RKO (cell line): Measurements from ENCODE around the gene TRIM74.
"Not testable (repeated sequence)": the region's sequence is repeated elsewhere in the genome, so short reads cannot be mapped to it uniquely, and the experiment has no call there.

ENCODE experiments used
- DNase-seq: peaks from one replicate; pipeline ENCODE4 v3.0.0-alpha.2; 2016; ENCODE audit warnings: low spot score

The TRIM74 gene

GRCh38 chr7:72968980-72969516 is at the start of gene TRIM74:
Gene TRIM74, minus strand, starts transcription at chr7:72969466. Its CDS starts 3,309 bp downstream, at chr7:72966157.
- DNase-seq, result not testable (repeated sequence)

GRCh38 chr7:73006491-73006890 is 37.2 kb upstream of the TRIM74 start:
- DNase-seq, result peak; percentile 0

- peak; percentile 76 for DNase-seq
Measured at GRCh38 chr7:73005693-73006447, 36.6 kb upstream of the TRIM74 start.

- DNase-seq, result not testable (repeated sequence)
Measured at GRCh38 chr7:73005356-73005692, 36.1 kb upstream of the TRIM74 start.

GRCh38 chr7:72997887-72998468 is 28.7 kb upstream of the TRIM74 start:
- not testable (repeated sequence) for DNase-seq

- DNase-seq, result not testable (repeated sequence)
Measured at GRCh38 chr7:72997447-72997846, 28.2 kb upstream of the TRIM74 start.

- not testable (repeated sequence) for DNase-seq
Measured at GRCh38 chr7:72995484-72995883, 26.2 kb upstream of the TRIM74 start.

GRCh38 chr7:72990146-72990913 is 21.1 kb upstream of the TRIM74 start:
- not testable (repeated sequence) for DNase-seq

GRCh38 chr7:72982084-72982483 is 12.8 kb upstream of the TRIM74 start:
- not testable (repeated sequence) for DNase-seq

- DNase-seq, result not testable (repeated sequence)
Measured at GRCh38 chr7:72980382-72980781, 11.1 kb upstream of the TRIM74 start.

GRCh38 chr7:72976434-72976833 is 7.2 kb upstream of the TRIM74 start:
- not testable (repeated sequence) for DNase-seq

GRCh38 chr7:72975656-72976286 is 6.5 kb upstream of the TRIM74 start:
- not testable (repeated sequence) for DNase-seq

- not testable (repeated sequence) for DNase-seq
Measured at GRCh38 chr7:72974781-72975180, 5.5 kb upstream of the TRIM74 start.

GRCh38 chr7:72971505-72971904 is 2.2 kb upstream of the TRIM74 start:
- not testable (repeated sequence) for DNase-seq

- DNase-seq, result not testable (repeated sequence)
Measured at GRCh38 chr7:72969688-72970087, 422 bp upstream of the TRIM74 start.

- DNase-seq, result not testable (repeated sequence)
Measured at GRCh38 chr7:72966892-72967291, 2.4 kb downstream of the TRIM74 start.

GRCh38 chr7:72965186-72965975 is 3.9 kb downstream of the TRIM74 start:
- not testable (repeated sequence) for DNase-seq

GRCh38 chr7:72963056-72963455 is 6.2 kb downstream of the TRIM74 start:
- not testable (repeated sequence) for DNase-seq

GRCh38 chr7:72961346-72961650 is 8.0 kb downstream of the TRIM74 start:
- DNase-seq, result not testable (repeated sequence)

GRCh38 chr7:72960626-72961345 is 8.5 kb downstream of the TRIM74 start:
- DNase-seq, result not testable (repeated sequence)

- DNase-seq, result not testable (repeated sequence)
Measured at GRCh38 chr7:72960029-72960428, 9.2 kb downstream of the TRIM74 start.
